ENCODE results near the gene TMEFF2. TPM values are rescaled to one million over a fixed set of nuclear protein-coding genes. Genes with fewer than 3 reads are reported as not detected.

Gene TMEFF2, protein sequence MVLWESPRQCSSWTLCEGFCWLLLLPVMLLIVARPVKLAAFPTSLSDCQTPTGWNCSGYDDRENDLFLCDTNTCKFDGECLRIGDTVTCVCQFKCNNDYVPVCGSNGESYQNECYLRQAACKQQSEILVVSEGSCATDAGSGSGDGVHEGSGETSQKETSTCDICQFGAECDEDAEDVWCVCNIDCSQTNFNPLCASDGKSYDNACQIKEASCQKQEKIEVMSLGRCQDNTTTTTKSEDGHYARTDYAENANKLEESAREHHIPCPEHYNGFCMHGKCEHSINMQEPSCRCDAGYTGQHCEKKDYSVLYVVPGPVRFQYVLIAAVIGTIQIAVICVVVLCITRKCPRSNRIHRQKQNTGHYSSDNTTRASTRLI
- not detected for polyA plus RNA-seq (2012; ENCODE audit: insufficient read length, low read depth)

GRCh38 chr2:192194866-192195547, at the start of gene TMEFF2:
TSS of gene TMEFF2 (minus strand) at chr2:192194933. CDS start at chr2:192194524, 409 bp downstream.
- TF ChIP-seq FOXP2 (optimal IDR thresholded peaks at IDR 0.05; ENCODE audit: borderline replicate concordance, extremely low read depth, extremely low read length, insufficient read depth), result no peak
- TF ChIP-seq SIN3A (IDR thresholded peaks at IDR 0.05; ENCODE audit: borderline replicate concordance, insufficient read depth, low read length), result no peak
- no peak for TF ChIP-seq POLR2AphosphoS5 (IDR thresholded peaks at IDR 0.05; ENCODE audit: low read depth, low read length)
- TF ChIP-seq REST (IDR thresholded peaks at IDR 0.05; ENCODE audit: insufficient read depth in 1 of 2, low read depth in 2 of 2, low read length in 2 of 2), result no peak
- no peak for TF ChIP-seq TAF1 (IDR thresholded peaks at IDR 0.05; ENCODE audit: borderline replicate concordance, insufficient read depth, low read length)

DNA sequence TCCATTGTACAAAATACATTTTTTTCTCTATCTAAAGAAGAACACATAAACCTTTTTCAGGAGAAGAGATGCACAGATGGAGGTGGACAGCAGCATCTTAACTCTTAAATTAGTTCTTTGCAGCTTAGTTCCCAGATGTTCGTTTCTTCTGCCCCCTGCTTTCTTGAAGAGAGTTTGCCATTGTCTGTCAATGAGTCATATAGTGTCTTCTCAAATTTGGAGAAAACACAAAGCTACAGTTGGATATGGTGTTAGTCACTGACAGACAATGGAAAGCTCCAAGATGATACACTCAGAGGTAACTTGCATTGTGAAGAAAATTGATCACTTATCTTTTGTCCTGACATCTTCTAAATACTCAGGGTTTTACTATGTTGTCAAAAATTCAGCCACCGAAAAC, 48.8 kb upstream of the TMEFF2 start:
- no peak for TF ChIP-seq SIN3A (IDR thresholded peaks at IDR 0.05; ENCODE audit: borderline replicate concordance, insufficient read depth, low read length)

- TF ChIP-seq FOXP2 (optimal IDR thresholded peaks at IDR 0.05; ENCODE audit: borderline replicate concordance, extremely low read depth, extremely low read length, insufficient read depth) (no peak), REST (IDR thresholded peaks at IDR 0.05; ENCODE audit: insufficient read depth in 1 of 2, low read depth in 2 of 2, low read length in 2 of 2) (no peak), SIN3A (IDR thresholded peaks at IDR 0.05; ENCODE audit: borderline replicate concordance, insufficient read depth, low read length) (no peak), POLR2AphosphoS5 (IDR thresholded peaks at IDR 0.05; ENCODE audit: low read depth, low read length) (no peak), TAF1 (IDR thresholded peaks at IDR 0.05; ENCODE audit: borderline replicate concordance, insufficient read depth, low read length) (no peak)
These were observed 41.4 kb upstream of the TMEFF2 start for GRCh38 chr2:192236136-192236535.

DNA sequence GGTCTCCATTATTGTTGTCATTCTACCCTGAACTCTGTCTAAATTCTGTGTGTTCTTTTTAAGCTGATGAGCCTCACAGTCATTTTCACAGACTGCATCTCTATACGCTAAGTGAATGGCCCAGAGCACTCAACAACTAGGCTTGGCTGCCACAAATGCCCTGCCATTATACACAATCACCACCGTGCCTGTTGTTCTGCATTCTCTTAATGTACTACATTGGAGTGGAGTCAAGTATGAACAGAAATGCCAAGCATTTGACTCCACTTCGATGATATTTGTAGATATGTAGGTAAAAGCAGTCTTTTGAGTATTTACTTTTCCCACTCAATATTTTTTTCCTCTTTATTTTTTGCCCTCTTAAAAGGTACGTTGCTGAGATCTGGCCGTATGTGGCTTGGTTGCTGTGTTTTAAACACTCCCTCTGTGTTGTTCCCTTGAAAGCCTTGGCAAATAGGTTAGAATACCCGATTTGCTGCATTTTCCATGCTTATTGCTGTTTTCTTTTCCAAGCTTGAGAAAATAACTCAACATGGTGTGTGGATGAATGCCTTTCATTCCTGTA, 36.2 kb upstream of the TMEFF2 start:
- TF ChIP-seq TAF1 (IDR thresholded peaks at IDR 0.05; ENCODE audit: borderline replicate concordance, insufficient read depth, low read length) (no peak), POLR2AphosphoS5 (IDR thresholded peaks at IDR 0.05; ENCODE audit: low read depth, low read length) (no peak), REST (IDR thresholded peaks at IDR 0.05; ENCODE audit: insufficient read depth in 1 of 2, low read depth in 2 of 2, low read length in 2 of 2) (no peak), SIN3A (IDR thresholded peaks at IDR 0.05; ENCODE audit: borderline replicate concordance, insufficient read depth, low read length) (no peak), FOXP2 (optimal IDR thresholded peaks at IDR 0.05; ENCODE audit: borderline replicate concordance, extremely low read depth, extremely low read length, insufficient read depth) (no peak)

- TF ChIP-seq FOXP2 (optimal IDR thresholded peaks at IDR 0.05; ENCODE audit: borderline replicate concordance, extremely low read depth, extremely low read length, insufficient read depth) (no peak), POLR2AphosphoS5 (IDR thresholded peaks at IDR 0.05; ENCODE audit: low read depth, low read length) (no peak), REST (IDR thresholded peaks at IDR 0.05; ENCODE audit: insufficient read depth in 1 of 2, low read depth in 2 of 2, low read length in 2 of 2) (no peak), TAF1 (IDR thresholded peaks at IDR 0.05; ENCODE audit: borderline replicate concordance, insufficient read depth, low read length) (no peak), SIN3A (IDR thresholded peaks at IDR 0.05; ENCODE audit: borderline replicate concordance, insufficient read depth, low read length) (no peak)
These were observed 34.0 kb upstream of the TMEFF2 start for GRCh38 chr2:192228685-192229084.

All from PFSK-1 (cell line).